ENCODE measurements around the gene PRELID1.

PRELID1 gene

DNA sequence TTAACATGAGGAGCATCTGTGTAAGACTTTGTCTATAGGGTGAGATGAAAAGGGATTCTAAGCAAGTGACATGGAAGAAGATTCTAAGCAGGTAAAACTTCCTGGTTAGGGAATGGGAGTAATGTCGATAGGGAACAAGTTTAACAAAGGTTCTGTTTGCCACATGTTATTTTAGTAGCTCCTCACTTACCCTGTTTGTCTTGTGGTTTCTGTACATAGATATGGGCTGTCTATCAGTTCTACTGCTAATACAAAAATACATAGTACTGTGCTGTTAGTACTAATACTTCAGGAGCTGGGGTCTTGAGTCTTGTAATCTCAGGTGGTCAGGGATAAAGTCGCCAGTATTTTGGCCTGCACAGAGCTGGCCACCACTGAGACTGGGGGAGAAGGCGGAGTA is 32.9 kb upstream of the PRELID1 start:
- H3K4me1 ChIP-seq (ENCODE audit: control insufficient read depth, insufficient read depth, low read length, poor library complexity, severe bottlenecking) = no peaks in the 10 kb centered on the region
- peaks cover 52% of the 10 kb centered on the region for H3K36me3 ChIP-seq (ENCODE audit: control insufficient read depth, insufficient read depth, low read length)
- DNase-seq = no peak
- no peaks in the 10 kb centered on the region for H3K9me3 ChIP-seq (ENCODE audit: control insufficient read depth, low read length)
- no peak overlapping the region for H3K27ac ChIP-seq (ENCODE audit: insufficient read depth, low read length, poor library complexity, severe bottlenecking)
- no peak overlapping the region for H3K4me3 ChIP-seq (ENCODE audit: insufficient read depth, low read depth, low read length, poor library complexity, severe bottlenecking)
- H3K27me3 ChIP-seq (replicated peaks; ENCODE audit: control insufficient read depth, insufficient read depth, low read length, poor library complexity, severe bottlenecking) = no peaks in the 10 kb centered on the region

DNA sequence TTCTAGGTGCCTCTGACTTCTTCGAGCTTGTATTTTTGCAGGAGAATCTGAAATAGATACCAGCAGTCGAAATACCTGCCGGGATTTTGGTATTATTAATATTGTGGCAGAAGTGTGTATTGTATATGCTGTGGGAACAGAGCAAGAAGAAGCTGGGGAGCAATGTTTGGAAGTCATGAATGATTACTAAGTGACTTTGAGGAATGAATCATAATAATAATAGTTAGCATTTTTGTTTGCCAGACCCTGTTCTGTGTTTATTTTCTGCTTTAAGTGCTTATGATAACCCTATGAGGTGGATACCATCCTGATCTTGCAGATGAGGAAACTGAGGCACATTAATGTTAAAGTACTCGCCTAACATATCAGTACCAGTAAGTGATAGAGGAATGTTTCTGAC is 32.5 kb upstream of the PRELID1 start:
- H3K27me3 ChIP-seq (replicated peaks; ENCODE audit: control insufficient read depth, insufficient read depth, low read length, poor library complexity, severe bottlenecking) = no peaks in the 10 kb centered on the region
- no peak for DNase-seq
- H3K27ac ChIP-seq (ENCODE audit: insufficient read depth, low read length, poor library complexity, severe bottlenecking) = no peak overlapping the region
- no peak overlapping the region for H3K4me3 ChIP-seq (ENCODE audit: insufficient read depth, low read depth, low read length, poor library complexity, severe bottlenecking)
- H3K9me3 ChIP-seq (ENCODE audit: control insufficient read depth, low read length) = no peaks in the 10 kb centered on the region
- no peaks in the 10 kb centered on the region for H3K4me1 ChIP-seq (ENCODE audit: control insufficient read depth, insufficient read depth, low read length, poor library complexity, severe bottlenecking)
- H3K36me3 ChIP-seq (ENCODE audit: control insufficient read depth, insufficient read depth, low read length) = peaks cover 52% of the 10 kb centered on the region

DNA sequence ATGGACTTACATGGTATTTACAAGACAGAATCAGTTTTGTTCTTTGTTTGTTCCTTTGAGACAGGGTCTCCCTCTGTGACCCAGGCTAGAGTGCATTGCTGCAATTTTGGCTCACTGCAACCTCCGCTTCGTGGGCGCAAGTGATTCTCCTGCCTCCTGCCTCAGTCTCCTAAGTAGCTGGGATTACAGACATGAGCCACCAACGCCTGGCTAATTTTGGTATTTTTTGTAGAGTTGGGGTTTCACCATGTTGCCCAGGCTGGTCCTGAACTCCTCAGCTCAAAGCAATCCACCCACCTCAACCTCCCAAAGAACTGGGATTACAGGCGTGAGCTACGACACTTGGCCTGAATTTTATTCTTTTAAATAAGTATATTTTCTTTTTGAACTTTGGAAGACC is 27.7 kb upstream of the PRELID1 start:
- peaks cover 42% of the 10 kb centered on the region for H3K36me3 ChIP-seq (ENCODE audit: control insufficient read depth, insufficient read depth, low read length)
- no peak for DNase-seq
- H3K4me3 ChIP-seq (ENCODE audit: insufficient read depth, low read depth, low read length, poor library complexity, severe bottlenecking) = no peak overlapping the region
- no peak overlapping the region for H3K27ac ChIP-seq (ENCODE audit: insufficient read depth, low read length, poor library complexity, severe bottlenecking)
- H3K9me3 ChIP-seq (ENCODE audit: control insufficient read depth, low read length) = no peaks in the 10 kb centered on the region
- H3K4me1 ChIP-seq (ENCODE audit: control insufficient read depth, insufficient read depth, low read length, poor library complexity, severe bottlenecking) = no peaks in the 10 kb centered on the region
- H3K27me3 ChIP-seq (replicated peaks; ENCODE audit: control insufficient read depth, insufficient read depth, low read length, poor library complexity, severe bottlenecking) = no peaks in the 10 kb centered on the region

DNA sequence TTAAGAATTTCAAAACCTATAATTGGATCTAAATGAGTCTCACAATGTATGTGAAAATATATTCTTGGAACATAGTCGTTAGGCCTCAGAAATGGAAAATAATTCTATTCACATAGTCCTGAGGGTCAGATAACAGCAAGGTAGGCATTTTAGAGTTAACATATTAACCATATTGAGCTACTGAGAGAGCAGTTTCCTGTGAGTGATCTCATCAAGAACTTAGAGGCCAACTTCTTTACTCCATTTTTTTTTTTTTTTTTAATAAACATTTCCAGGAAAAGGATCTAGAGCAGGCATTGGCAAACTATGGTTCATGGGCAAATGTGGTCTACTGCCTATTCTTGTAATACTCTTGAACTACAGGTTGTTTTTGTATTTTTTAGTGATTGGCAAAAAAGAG is 26.7 kb upstream of the PRELID1 start:
- H3K27me3 ChIP-seq (replicated peaks; ENCODE audit: control insufficient read depth, insufficient read depth, low read length, poor library complexity, severe bottlenecking) = no peaks in the 10 kb centered on the region
- no peak for DNase-seq
- H3K36me3 ChIP-seq (ENCODE audit: control insufficient read depth, insufficient read depth, low read length) = peaks cover 40% of the 10 kb centered on the region
- H3K9me3 ChIP-seq (ENCODE audit: control insufficient read depth, low read length) = no peaks in the 10 kb centered on the region
- H3K27ac ChIP-seq (ENCODE audit: insufficient read depth, low read length, poor library complexity, severe bottlenecking) = no peak overlapping the region
- H3K4me1 ChIP-seq (ENCODE audit: control insufficient read depth, insufficient read depth, low read length, poor library complexity, severe bottlenecking) = no peaks in the 10 kb centered on the region
- H3K4me3 ChIP-seq (ENCODE audit: insufficient read depth, low read depth, low read length, poor library complexity, severe bottlenecking) = no peak overlapping the region

DNA sequence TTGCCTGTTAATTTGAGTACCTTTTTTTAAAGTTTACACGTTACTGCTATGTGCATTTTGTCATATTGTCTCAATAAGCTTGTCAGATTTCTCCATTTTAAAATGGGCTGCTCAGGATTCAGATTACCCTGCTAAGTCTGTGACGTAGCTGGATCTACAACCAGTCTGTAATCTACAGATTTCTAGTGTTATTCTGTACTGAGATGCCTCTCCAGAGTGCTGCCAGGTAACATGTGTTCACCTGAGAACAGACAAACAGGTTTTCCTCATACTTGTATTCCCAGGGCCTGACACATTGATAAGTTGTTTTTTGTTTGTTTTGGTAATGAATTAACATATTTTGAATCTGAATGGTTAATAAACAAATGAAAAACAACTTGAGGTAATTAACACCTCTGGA is 15.4 kb upstream of the PRELID1 start:
- no peak overlapping the region for H3K27ac ChIP-seq (ENCODE audit: insufficient read depth, low read length, poor library complexity, severe bottlenecking)
- no peaks in the 10 kb centered on the region for H3K27me3 ChIP-seq (replicated peaks; ENCODE audit: control insufficient read depth, insufficient read depth, low read length, poor library complexity, severe bottlenecking)
- no peak for DNase-seq
- no peaks in the 10 kb centered on the region for H3K4me1 ChIP-seq (ENCODE audit: control insufficient read depth, insufficient read depth, low read length, poor library complexity, severe bottlenecking)
- H3K4me3 ChIP-seq (ENCODE audit: insufficient read depth, low read depth, low read length, poor library complexity, severe bottlenecking) = no peak overlapping the region
- H3K9me3 ChIP-seq (ENCODE audit: control insufficient read depth, low read length) = no peaks in the 10 kb centered on the region
- H3K36me3 ChIP-seq (ENCODE audit: control insufficient read depth, insufficient read depth, low read length) = peaks cover 68% of the 10 kb centered on the region

DNA sequence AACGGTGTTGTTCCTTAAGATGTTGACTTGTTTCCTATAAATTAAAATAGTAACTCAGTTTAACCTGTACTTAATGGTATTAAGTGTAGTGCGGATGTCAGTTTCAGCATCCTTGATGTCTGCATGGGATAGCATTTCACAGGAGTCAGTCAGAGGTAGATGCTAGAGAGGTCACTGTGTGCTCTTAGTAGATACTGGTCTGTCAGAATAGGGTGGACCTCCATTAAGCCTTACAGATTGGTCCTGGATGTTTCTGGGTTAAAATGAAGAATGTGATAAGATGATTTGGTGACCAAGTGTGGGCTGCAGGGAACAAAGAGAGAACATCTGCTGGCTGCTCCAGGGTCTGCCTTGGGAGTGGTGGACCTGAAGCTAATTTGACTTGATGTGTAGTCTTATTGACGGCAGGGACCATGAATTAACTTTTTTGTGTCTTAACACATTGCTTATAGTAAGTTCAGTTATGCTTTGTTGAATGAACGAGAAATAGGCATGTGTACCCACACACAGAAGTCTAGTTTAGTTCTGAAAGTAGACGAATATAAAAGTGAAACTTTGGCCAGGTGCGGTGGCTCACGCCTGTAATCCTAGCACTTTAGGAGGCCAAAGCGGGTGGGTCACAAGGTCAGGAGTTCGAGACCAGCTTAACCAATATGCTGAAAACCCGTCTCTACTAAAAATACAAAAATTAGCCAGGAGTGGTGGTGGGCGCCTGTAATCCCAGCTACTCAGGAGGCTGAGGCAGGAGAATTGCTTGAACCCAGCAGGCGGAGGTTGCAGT is 12.6 kb upstream of the PRELID1 start:
- H3K27me3 ChIP-seq (replicated peaks; ENCODE audit: control insufficient read depth, insufficient read depth, low read length, poor library complexity, severe bottlenecking) = no peaks in the 10 kb centered on the region
- H3K4me1 ChIP-seq (ENCODE audit: control insufficient read depth, insufficient read depth, low read length, poor library complexity, severe bottlenecking) = peaks cover 6% of the 10 kb centered on the region
- no peaks in the 10 kb centered on the region for H3K9me3 ChIP-seq (ENCODE audit: control insufficient read depth, low read length)
- H3K27ac ChIP-seq (ENCODE audit: insufficient read depth, low read length, poor library complexity, severe bottlenecking) = no peak overlapping the region
- DNase-seq = no peak
- peaks cover 70% of the 10 kb centered on the region for H3K36me3 ChIP-seq (ENCODE audit: control insufficient read depth, insufficient read depth, low read length)
- no peak overlapping the region for H3K4me3 ChIP-seq (ENCODE audit: insufficient read depth, low read depth, low read length, poor library complexity, severe bottlenecking)

DNA sequence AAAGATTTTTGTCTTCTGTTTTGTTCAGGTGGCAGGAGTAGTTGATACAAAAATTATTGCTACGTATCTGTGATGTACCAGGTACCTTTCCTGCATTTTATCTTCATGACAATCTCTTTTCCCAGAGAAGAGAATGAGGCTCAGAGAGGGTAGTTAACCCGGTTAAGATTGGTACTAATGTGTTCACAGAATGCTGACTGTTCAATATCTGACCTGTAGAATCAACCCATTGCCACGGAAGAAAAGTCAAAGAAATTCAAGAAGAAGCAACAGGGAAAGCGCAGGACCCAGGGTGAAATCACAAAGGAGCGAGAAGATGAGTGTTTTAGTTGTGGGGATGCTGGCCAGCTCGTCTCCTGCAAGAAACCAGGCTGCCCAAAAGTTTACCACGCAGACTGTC is 11.9 kb upstream of the PRELID1 start:
- Histone ChIP-seq H3K4me3 (ENCODE audit: insufficient read depth, low read depth, low read length, poor library complexity, severe bottlenecking) (no peak overlapping the region), H3K4me1 (ENCODE audit: control insufficient read depth, insufficient read depth, low read length, poor library complexity, severe bottlenecking) (peaks cover 13% of the 10 kb centered on the region), H3K27me3 (replicated peaks; ENCODE audit: control insufficient read depth, insufficient read depth, low read length, poor library complexity, severe bottlenecking) (no peaks in the 10 kb centered on the region), H3K27ac (ENCODE audit: insufficient read depth, low read length, poor library complexity, severe bottlenecking) (no peak overlapping the region), H3K9me3 (ENCODE audit: control insufficient read depth, low read length) (no peaks in the 10 kb centered on the region), H3K36me3 (ENCODE audit: control insufficient read depth, insufficient read depth, low read length) (peaks cover 67% of the 10 kb centered on the region)
- no peak for DNase-seq

DNA sequence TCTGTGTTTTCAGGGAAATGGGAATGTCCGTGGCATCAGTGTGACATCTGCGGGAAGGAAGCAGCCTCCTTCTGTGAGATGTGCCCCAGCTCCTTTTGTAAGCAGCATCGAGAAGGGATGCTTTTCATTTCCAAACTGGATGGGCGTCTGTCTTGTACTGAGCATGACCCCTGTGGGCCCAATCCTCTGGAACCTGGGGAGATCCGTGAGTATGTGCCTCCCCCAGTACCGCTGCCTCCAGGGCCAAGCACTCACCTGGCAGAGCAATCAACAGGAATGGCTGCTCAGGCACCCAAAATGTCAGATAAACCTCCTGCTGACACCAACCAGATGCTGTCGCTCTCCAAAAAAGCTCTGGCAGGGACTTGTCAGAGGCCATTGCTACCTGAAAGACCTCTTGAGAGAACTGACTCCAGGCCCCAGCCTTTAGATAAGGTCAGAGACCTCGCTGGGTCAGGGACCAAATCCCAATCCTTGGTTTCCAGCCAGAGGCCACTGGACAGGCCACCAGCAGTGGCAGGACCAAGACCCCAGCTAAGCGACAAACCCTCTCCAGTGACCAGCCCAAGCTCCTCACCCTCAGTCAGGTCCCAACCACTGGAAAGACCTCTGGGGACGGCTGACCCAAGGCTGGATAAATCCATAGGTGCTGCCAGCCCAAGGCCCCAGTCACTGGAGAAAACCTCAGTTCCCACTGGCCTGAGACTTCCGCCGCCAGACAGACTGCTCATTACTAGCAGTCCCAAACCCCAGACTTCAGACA is 9.6 kb upstream of the PRELID1 start:
- Histone ChIP-seq H3K27ac (ENCODE audit: insufficient read depth, low read length, poor library complexity, severe bottlenecking) (no peak overlapping the region), H3K36me3 (ENCODE audit: control insufficient read depth, insufficient read depth, low read length) (peaks cover 54% of the 10 kb centered on the region), H3K4me1 (ENCODE audit: control insufficient read depth, insufficient read depth, low read length, poor library complexity, severe bottlenecking) (peaks cover 16% of the 10 kb centered on the region), H3K4me3 (ENCODE audit: insufficient read depth, low read depth, low read length, poor library complexity, severe bottlenecking) (no peak overlapping the region), H3K27me3 (replicated peaks; ENCODE audit: control insufficient read depth, insufficient read depth, low read length, poor library complexity, severe bottlenecking) (no peaks in the 10 kb centered on the region), H3K9me3 (ENCODE audit: control insufficient read depth, low read length) (no peaks in the 10 kb centered on the region)
- no peak for DNase-seq

DNA sequence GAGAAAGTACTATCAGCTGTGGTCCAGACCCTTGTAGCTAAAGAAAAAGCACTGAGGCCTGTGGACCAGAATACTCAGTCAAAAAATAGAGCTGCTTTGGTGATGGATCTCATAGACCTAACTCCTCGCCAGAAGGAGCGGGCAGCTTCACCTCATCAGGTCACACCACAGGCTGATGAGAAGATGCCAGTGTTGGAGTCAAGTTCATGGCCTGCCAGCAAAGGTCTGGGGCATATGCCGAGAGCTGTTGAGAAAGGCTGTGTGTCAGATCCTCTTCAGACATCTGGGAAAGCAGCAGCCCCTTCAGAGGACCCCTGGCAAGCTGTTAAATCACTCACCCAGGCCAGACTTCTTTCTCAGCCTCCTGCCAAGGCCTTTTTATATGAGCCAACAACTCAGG is 9.0 kb upstream of the PRELID1 start:
- H3K4me3 ChIP-seq (ENCODE audit: insufficient read depth, low read depth, low read length, poor library complexity, severe bottlenecking) = no peak overlapping the region
- H3K4me1 ChIP-seq (ENCODE audit: control insufficient read depth, insufficient read depth, low read length, poor library complexity, severe bottlenecking) = peaks cover 16% of the 10 kb centered on the region

DNA sequence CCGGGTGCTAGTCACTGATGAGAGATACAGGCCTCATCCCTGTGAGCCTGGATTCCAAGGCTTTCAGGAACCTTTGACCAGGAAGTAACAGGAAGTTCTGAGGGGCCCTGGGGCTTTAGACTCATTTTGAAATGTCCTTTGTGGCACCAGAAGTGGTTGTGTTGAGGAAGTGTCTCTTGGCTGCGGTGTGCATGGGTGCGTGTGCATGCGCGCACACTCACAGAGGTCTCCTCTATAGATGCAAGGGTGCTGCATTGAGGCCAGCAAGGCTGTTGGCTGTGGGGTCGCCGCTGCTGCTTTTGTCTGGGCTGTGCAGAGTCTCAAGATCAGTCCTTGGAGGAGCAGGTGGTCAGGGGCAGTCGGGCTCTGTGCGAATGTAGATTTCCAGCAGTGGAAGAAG is 7.7 kb upstream of the PRELID1 start:
- Histone ChIP-seq H3K36me3 (ENCODE audit: control insufficient read depth, insufficient read depth, low read length) (peaks cover 51% of the 10 kb centered on the region), H3K27ac (ENCODE audit: insufficient read depth, low read length, poor library complexity, severe bottlenecking) (peak overlapping the region; percentile 18), H3K27me3 (replicated peaks; ENCODE audit: control insufficient read depth, insufficient read depth, low read length, poor library complexity, severe bottlenecking) (no peaks in the 10 kb centered on the region), H3K4me1 (ENCODE audit: control insufficient read depth, insufficient read depth, low read length, poor library complexity, severe bottlenecking) (peaks cover 26% of the 10 kb centered on the region), H3K4me3 (ENCODE audit: insufficient read depth, low read depth, low read length, poor library complexity, severe bottlenecking) (no peak overlapping the region), H3K9me3 (ENCODE audit: control insufficient read depth, low read length) (no peaks in the 10 kb centered on the region)
- no peak for DNase-seq

More for the DNA sequence above, 9.0 kb upstream of the PRELID1 start:
- H3K27me3 ChIP-seq (replicated peaks; ENCODE audit: control insufficient read depth, insufficient read depth, low read length, poor library complexity, severe bottlenecking) = no peaks in the 10 kb centered on the region
- H3K27ac ChIP-seq (ENCODE audit: insufficient read depth, low read length, poor library complexity, severe bottlenecking) = no peak overlapping the region
- H3K9me3 ChIP-seq (ENCODE audit: control insufficient read depth, low read length) = no peaks in the 10 kb centered on the region
- no peak for DNase-seq
- H3K36me3 ChIP-seq (ENCODE audit: control insufficient read depth, insufficient read depth, low read length) = peaks cover 54% of the 10 kb centered on the region

Data from effector memory CD4-positive, alpha-beta T cell (primary cell).